ENCODE data around the gene UBD.

GRCh38 chr6:29602564-29603361, 43.2 kb upstream of the UBD start:
- TF ChIP-seq POLR2A (IDR thresholded peaks at IDR 0.05) (no peak), CTCF (IDR thresholded peaks at IDR 0.05) (no peak)
